Right lobe of liver (tissue), 4 donors: ENCODE measurements around the gene TNFRSF4.

ENCODE experiments used
- POLR2A ChIP-seq: fragments of 450-650 bp; IDR thresholded peaks from one replicate; pipeline ENCODE4 v1.6.1; 2017; ENCODE audit warnings: antibody characterized with exemption, mild to moderate bottlenecking
- TF ChIP-seq, protein P1 (sequence below), 4 donors: fragments of 200-600 bp in 3 of 4; fragments of 450-650 bp in 1 of 4; IDR thresholded peaks; one replicate each; pipeline versions ENCODE4 v1.5.1 to v1.8.0; 2016 to 2022; ENCODE audit warnings: antibody characterized with exemption in 4 of 4, mild to moderate bottlenecking in 2 of 4
- donor health status: DM: no; HTN: no; CAD: no.
- donor health status: DM: no; HTN: no; CAD: no.
- donor health status: DM: no; HTN: yes; CAD: no.

DNA sequence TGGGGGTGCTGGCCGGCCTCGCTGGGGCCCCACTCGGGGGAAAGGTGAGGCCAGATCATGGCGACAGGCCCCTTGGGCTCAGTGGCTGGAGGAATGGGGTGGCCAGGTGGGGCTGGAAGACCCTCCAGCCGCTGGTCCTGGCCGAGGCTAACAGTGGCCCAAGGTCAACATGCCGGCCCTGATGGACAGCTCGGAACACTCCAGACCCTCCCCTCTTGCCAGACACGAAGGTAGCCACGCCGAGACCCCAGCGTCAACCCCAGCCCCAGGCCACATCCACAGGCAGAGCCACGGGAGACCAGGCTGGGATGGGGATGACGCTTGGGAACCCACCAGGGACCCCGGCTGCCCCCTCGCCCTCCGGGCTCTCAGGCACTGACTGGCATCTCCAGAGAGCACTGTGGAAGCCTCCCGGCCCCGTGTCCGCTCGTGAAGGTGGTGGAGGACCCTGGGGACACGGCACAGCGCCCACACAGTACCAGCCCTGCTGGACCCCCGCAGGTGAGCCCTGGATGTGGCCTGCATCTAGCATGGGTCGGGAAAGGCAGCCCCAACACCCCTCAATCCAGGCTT is 33.5 kb upstream of the TNFRSF4 start:
- TF ChIP-seq, protein P1, sequence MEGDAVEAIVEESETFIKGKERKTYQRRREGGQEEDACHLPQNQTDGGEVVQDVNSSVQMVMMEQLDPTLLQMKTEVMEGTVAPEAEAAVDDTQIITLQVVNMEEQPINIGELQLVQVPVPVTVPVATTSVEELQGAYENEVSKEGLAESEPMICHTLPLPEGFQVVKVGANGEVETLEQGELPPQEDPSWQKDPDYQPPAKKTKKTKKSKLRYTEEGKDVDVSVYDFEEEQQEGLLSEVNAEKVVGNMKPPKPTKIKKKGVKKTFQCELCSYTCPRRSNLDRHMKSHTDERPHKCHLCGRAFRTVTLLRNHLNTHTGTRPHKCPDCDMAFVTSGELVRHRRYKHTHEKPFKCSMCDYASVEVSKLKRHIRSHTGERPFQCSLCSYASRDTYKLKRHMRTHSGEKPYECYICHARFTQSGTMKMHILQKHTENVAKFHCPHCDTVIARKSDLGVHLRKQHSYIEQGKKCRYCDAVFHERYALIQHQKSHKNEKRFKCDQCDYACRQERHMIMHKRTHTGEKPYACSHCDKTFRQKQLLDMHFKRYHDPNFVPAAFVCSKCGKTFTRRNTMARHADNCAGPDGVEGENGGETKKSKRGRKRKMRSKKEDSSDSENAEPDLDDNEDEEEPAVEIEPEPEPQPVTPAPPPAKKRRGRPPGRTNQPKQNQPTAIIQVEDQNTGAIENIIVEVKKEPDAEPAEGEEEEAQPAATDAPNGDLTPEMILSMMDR (IDR thresholded peaks at IDR 0.05) = no peak
- no peak for TF ChIP-seq POLR2A
